OCI-LY3 (cell line): ENCODE measurements around the gene MARCHF3.

Source experiments
- EZH2phosphoT487 ChIP-seq: fragments of 200-600 bp; shearing (Covaris generic); IDR thresholded peaks from 2 replicates; pipeline ENCODE4 v1.6.1; 2018; ENCODE audit warnings: antibody characterized with exemption, mixed run types, low read depth
- TF ChIP-seq, protein P1 (sequence below): fragments of 200-600, 300-600 bp; sonication (generic); IDR thresholded peaks from 2 replicates; pipeline ENCODE4 v1.5.1; 2014; ENCODE audit warnings: antibody characterized with exemption, low read length, low read depth

DNA sequence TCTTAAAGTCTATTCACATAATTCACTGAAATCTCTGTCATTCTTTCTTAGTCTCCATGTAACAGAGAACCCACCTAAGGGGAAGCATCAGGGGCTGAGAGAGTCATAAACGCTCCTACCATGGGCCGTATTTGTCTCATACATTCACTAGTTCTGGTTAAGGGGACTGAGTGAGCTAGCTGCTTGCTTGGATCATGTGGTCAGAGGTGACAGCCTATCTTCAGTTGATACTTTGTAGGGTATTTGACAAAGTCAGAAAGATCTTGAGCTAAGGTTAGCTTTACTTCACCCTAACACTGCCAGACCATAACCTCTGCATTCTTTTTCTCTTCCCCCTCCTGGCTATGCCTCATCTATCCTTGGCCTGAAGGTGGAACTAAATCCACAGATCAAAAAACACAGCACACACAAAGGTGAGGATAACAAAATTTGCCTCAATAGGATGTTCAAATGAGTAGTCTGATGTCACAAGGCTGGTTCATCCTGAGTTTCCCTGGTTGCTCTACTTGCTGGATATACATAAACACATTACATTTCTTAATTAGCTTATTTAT lies 66.5 kb downstream of the MARCHF3 start:
- TF ChIP-seq, protein P1, sequence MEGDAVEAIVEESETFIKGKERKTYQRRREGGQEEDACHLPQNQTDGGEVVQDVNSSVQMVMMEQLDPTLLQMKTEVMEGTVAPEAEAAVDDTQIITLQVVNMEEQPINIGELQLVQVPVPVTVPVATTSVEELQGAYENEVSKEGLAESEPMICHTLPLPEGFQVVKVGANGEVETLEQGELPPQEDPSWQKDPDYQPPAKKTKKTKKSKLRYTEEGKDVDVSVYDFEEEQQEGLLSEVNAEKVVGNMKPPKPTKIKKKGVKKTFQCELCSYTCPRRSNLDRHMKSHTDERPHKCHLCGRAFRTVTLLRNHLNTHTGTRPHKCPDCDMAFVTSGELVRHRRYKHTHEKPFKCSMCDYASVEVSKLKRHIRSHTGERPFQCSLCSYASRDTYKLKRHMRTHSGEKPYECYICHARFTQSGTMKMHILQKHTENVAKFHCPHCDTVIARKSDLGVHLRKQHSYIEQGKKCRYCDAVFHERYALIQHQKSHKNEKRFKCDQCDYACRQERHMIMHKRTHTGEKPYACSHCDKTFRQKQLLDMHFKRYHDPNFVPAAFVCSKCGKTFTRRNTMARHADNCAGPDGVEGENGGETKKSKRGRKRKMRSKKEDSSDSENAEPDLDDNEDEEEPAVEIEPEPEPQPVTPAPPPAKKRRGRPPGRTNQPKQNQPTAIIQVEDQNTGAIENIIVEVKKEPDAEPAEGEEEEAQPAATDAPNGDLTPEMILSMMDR: 0 out of 2 replicates have a peak, but pooled peaks have one; percentile 20
- TF ChIP-seq EZH2phosphoT487: no peak
